Neural progenitor cell (in vitro differentiated cells): ENCODE measurements around the gene PARP3. TPM values are rescaled to one million over a fixed set of nuclear protein-coding genes. Genes with fewer than 3 reads are reported as not detected.

Source experiments
- DNase-seq: peaks from one replicate; pipeline ENCODE4 v3.0.0-alpha.2; 2016; ENCODE audit warnings: low spot score
- H2AFZ ChIP-seq: fragments of 200-600 bp; sonication (generic); replicated peaks from 2 replicates; pipeline ENCODE4 v1.6.1; 2016; ENCODE audit warnings: antibody characterized with exemption
- H3F3A ChIP-seq: fragments of 200-600 bp; sonication (generic); 2 replicates; pipeline ENCODE4 v1.6.1; 2016; ENCODE audit warnings: antibody characterized with exemption, low read depth
- H3K27ac ChIP-seq: fragments of 200-600 bp; sonication (generic); 2 replicates; pipeline ENCODE4 v1.5.1; 2016; ENCODE audit warnings: mild to moderate bottlenecking
- H3K27me3 ChIP-seq: fragments of 200-600 bp; sonication (generic); 2 replicates; pipeline ENCODE4 v1.6.1; 2016; ENCODE audit warnings: mild to moderate bottlenecking, moderate library complexity
- H3K36me3 ChIP-seq: fragments of 200-600 bp; sonication (generic); 2 replicates; pipeline ENCODE4 v1.5.1; 2016
- H3K4me1 ChIP-seq: fragments of 200-600 bp; sonication (generic); 2 replicates; pipeline ENCODE4 v1.6.1; 2016; ENCODE audit warnings: mixed run types
- H3K4me2 ChIP-seq: fragments of 200-600 bp; sonication (generic); 2 replicates; pipeline ENCODE4 v1.6.1; 2016
- H3K4me3 ChIP-seq: fragments of 200-600 bp; sonication (generic); 2 replicates; pipeline ENCODE4 v1.5.1; 2016
- H3K79me2 ChIP-seq: fragments of 200-600 bp; sonication (generic); 2 replicates; pipeline ENCODE4 v1.6.1; 2016; ENCODE audit warnings: low read depth
- H3K9ac ChIP-seq: fragments of 200-600 bp; sonication (generic); 2 replicates; pipeline ENCODE4 v1.6.1; 2016
- H3K9me3 ChIP-seq: fragments of 200-600 bp; sonication (generic); 2 replicates; pipeline ENCODE4 v1.5.1; 2016; ENCODE audit warnings: low read depth
- H4K20me1 ChIP-seq: fragments of 200-600 bp; sonication (generic); 2 replicates; pipeline ENCODE4 v1.6.1; 2016; ENCODE audit warnings: low read depth
- H3K27ac Mint-ChIP-seq: 3 replicates; pipeline ENCODE4 v1.8.0; 2021; ENCODE audit warnings: mixed read lengths
- H3K27me3 Mint-ChIP-seq: 2 replicates; pipeline ENCODE4 v1.8.0; 2022; ENCODE audit warnings: low read depth, mild to moderate bottlenecking, inconsistent platforms, moderate library complexity, mixed read lengths; ENCODE audit not compliant: insufficient read depth
- H3K36me3 Mint-ChIP-seq: 3 replicates; pipeline ENCODE4 v1.8.0; 2021; ENCODE audit warnings: mixed read lengths
- H3K4me1 Mint-ChIP-seq: 3 replicates; pipeline ENCODE4 v1.8.0; 2021; ENCODE audit warnings: mixed read lengths
- H3K4me3 Mint-ChIP-seq: 3 replicates; pipeline ENCODE4 v1.8.0; 2021; ENCODE audit warnings: mild to moderate bottlenecking, moderate library complexity, mixed read lengths
- H3K9me3 Mint-ChIP-seq: 3 replicates; pipeline ENCODE4 v1.8.0; 2020; ENCODE audit warnings: mixed read lengths
- EZH2 ChIP-seq: fragments of 200-600 bp; sonication (generic); IDR thresholded peaks from 2 replicates; pipeline ENCODE4 v1.6.1; 2017; ENCODE audit warnings: antibody characterized with exemption, mild to moderate bottlenecking, moderate library complexity
- EZH2phosphoT487 ChIP-seq: fragments of 200-600 bp; sonication (generic); IDR thresholded peaks from 2 replicates; pipeline ENCODE4 v1.6.1; 2017; ENCODE audit warnings: antibody characterized with exemption
- total RNA-seq: library from RNA; depleted of rRNA; stranded (reverse); fragments of >200 nt; gene quantifications from 2 replicates; pipeline ENCODE4 v1.2.3, GENCODE V29; 2015; ENCODE audit warnings: low replicate concordance
- TF ChIP-seq, protein P1 (sequence below): fragments of 200-600 bp; sonication (generic); IDR thresholded peaks from 2 replicates; pipeline ENCODE4 v1.5.1; 2017; ENCODE audit warnings: antibody characterized with exemption, mild to moderate bottlenecking

PARP3 gene
- total RNA-seq, 1 donor from 2014 or later, result 3.9 TPM

DNA sequence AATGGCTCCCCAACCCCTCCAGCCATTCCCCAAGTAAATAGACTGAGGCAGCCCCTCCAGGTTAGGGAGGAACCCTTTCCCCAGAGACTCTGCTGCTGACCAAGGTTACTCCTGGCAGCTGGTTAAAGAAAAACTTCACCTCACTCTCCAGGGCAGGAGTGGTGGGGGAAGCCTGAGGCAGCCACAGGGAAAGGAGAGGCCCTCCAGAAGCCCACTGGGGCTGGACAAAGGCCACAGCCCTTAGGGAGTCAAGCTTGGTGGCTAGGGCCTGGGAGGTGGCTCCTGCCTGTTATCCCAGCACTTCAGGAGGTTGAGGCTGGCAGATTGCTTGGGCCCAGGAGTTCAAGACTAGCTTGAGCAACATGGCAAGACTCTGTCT lies 42.1 kb downstream of the PARP3 start:
- Histone ChIP-seq H3K4me2 (peak overlapping the region; percentile 77), H4K20me1 (no peaks in the 10 kb centered on the region), H3K27me3 (no peaks in the 10 kb centered on the region), H3K4me3 (no peak overlapping the region), H3K9ac (no peak overlapping the region), H3K79me2 (peaks cover 10% of the 10 kb centered on the region), H3K9me3 (no peaks in the 10 kb centered on the region), H3K27ac (no peak overlapping the region), H3F3A (peaks cover 32% of the 10 kb centered on the region), H2AFZ (no peak overlapping the region), H3K4me1 (peaks cover 16% of the 10 kb centered on the region), H3K36me3 (no peaks in the 10 kb centered on the region)
- Mint-ChIP-seq H3K4me3 (peak overlapping the region; percentile 86), H3K27ac (no peak overlapping the region), H3K27me3 (peaks cover 6% of the 10 kb centered on the region), H3K9me3 (no peaks in the 10 kb centered on the region), H3K36me3 (peaks cover 3% of the 10 kb centered on the region), H3K4me1 (peaks cover 27% of the 10 kb centered on the region)
- no peak for TF ChIP-seq EZH2
- no peak for TF ChIP-seq EZH2phosphoT487
- TF ChIP-seq, protein P1, sequence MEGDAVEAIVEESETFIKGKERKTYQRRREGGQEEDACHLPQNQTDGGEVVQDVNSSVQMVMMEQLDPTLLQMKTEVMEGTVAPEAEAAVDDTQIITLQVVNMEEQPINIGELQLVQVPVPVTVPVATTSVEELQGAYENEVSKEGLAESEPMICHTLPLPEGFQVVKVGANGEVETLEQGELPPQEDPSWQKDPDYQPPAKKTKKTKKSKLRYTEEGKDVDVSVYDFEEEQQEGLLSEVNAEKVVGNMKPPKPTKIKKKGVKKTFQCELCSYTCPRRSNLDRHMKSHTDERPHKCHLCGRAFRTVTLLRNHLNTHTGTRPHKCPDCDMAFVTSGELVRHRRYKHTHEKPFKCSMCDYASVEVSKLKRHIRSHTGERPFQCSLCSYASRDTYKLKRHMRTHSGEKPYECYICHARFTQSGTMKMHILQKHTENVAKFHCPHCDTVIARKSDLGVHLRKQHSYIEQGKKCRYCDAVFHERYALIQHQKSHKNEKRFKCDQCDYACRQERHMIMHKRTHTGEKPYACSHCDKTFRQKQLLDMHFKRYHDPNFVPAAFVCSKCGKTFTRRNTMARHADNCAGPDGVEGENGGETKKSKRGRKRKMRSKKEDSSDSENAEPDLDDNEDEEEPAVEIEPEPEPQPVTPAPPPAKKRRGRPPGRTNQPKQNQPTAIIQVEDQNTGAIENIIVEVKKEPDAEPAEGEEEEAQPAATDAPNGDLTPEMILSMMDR, result no peak
- no peak for DNase-seq

DNA sequence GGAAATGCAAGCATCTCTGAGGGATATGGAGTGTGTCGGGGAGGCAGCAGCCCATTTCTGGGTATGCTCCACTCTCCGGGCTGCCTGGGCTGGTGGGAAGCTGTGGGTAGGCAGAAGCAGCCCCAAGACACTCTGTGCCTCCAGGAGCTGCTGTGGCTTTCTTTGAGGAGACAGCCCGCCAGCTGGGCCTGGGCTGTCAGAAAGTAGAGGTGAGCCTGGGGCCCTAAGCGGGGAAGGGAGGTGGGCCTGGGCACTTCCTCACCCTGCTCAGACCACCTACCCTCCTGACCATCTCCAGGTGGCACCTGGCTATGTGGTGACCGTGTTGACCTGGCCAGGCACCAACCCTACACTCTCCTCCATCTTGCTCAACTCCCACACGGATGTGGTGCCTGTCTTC lies 42.9 kb downstream of the PARP3 start:
- Mint-ChIP-seq H3K27ac (no peak overlapping the region), H3K27me3 (peaks cover 8% of the 10 kb centered on the region), H3K4me3 (no peak overlapping the region), H3K36me3 (peaks cover 3% of the 10 kb centered on the region), H3K4me1 (peaks cover 27% of the 10 kb centered on the region), H3K9me3 (no peaks in the 10 kb centered on the region)
- no peaks in the 10 kb centered on the region for H3K27me3 ChIP-seq
- no peaks in the 10 kb centered on the region for H3K9me3 ChIP-seq
- peaks cover 39% of the 10 kb centered on the region for H3F3A ChIP-seq
- no peaks in the 10 kb centered on the region for H4K20me1 ChIP-seq
- no peak overlapping the region for H3K4me3 ChIP-seq
- no peak overlapping the region for H3K4me2 ChIP-seq
- peaks cover 16% of the 10 kb centered on the region for H3K4me1 ChIP-seq
- peaks cover 10% of the 10 kb centered on the region for H3K79me2 ChIP-seq
- TF ChIP-seq, protein P1, result no peak
- TF ChIP-seq EZH2 (no peak), EZH2phosphoT487 (no peak)
- no peaks in the 10 kb centered on the region for H3K36me3 ChIP-seq
- DNase-seq, result no peak
- H3K9ac ChIP-seq, result no peak overlapping the region
- H3K27ac ChIP-seq, result no peak overlapping the region
- no peak overlapping the region for H2AFZ ChIP-seq

DNA sequence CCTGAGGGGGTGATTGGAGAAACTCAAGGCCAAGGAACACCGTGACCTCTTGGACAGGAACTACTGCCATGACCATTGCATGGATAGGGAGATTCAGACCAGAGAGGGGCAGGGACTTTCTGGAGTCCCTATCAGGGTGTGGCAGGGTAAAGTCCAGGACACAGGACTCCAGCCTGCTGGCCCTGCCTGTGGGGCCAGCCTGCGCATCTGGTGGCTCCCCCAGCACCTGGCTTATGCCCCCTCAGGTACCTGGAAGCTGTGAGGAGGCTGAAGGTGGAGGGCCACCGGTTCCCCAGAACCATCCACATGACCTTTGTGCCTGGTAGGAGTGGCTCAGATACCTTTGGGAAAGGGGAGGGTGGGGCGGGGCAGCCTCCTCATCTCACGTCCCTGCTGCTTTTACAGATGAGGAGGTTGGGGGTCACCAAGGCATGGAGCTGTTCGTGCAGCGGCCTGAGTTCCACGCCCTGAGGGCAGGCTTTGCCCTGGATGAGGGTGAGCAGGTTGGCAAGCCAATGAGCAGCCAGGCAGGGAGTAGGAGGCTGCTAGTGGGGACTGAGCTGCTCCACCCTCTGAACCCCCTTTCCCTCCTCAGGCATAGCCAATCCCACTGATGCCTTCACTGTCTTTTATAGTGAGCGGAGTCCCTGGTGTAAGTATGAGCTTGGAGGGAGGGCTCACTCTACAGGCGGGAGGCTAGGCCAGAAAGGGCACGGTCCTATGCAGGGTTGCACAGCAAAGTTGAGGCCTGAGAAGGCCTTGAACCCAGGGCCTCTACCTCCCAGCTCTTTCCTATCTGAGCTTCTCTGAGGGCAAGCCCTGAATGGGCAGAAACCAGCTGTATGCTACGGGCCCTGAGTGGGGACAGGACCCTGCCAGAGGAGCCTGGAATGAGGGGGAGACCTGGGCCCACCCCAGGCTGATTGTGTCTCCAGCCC lies 44.1 kb downstream of the PARP3 start:
- Mint-ChIP-seq H3K36me3 (peaks cover 4% of the 10 kb centered on the region), H3K27ac (no peak overlapping the region), H3K4me3 (no peak overlapping the region), H3K9me3 (no peaks in the 10 kb centered on the region), H3K27me3 (peaks cover 10% of the 10 kb centered on the region), H3K4me1 (peaks cover 29% of the 10 kb centered on the region)
- no peak for DNase-seq
- Histone ChIP-seq H3F3A (peaks cover 43% of the 10 kb centered on the region), H3K4me1 (peaks cover 16% of the 10 kb centered on the region), H3K27ac (no peak overlapping the region), H2AFZ (no peak overlapping the region), H3K27me3 (no peaks in the 10 kb centered on the region), H3K9ac (no peak overlapping the region), H4K20me1 (no peaks in the 10 kb centered on the region), H3K36me3 (no peaks in the 10 kb centered on the region), H3K79me2 (peaks cover 10% of the 10 kb centered on the region), H3K4me3 (no peak overlapping the region), H3K9me3 (no peaks in the 10 kb centered on the region), H3K4me2 (no peak overlapping the region)
- TF ChIP-seq, protein P1, result no peak
